GM23338 (cell line): ENCODE results near the gene PCTP. TPM values are rescaled to one million over a fixed set of nuclear protein-coding genes. Genes with fewer than 3 reads are reported as not detected.

Experiments used
- ATAC-seq: fragments of 200-7000 bp; cut with Tn5 transposase; 3 replicates; pipeline ENCODE4 v1.9.1; 2020
- DNase-seq: peaks from one replicate; pipeline ENCODE4 v3.0.0-alpha.2; 2015; ENCODE audit warnings: low spot score
- H2AFZ ChIP-seq: fragments of 200-600 bp; sonication (generic); 2 replicates; pipeline ENCODE4 v1.8.0; 2016; ENCODE audit warnings: antibody characterized with exemption, mild to moderate bottlenecking, moderate library complexity
- H3F3A ChIP-seq: fragments of 200-600 bp; sonication (generic); replicated peaks from 2 replicates; pipeline ENCODE4 v1.8.0; 2017; ENCODE audit warnings: antibody characterized with exemption, mixed run types, low read depth
- H3K27ac ChIP-seq: fragments of 200-600 bp; sonication (generic); 2 replicates; pipeline ENCODE4 v1.6.1; 2016; ENCODE audit warnings: low read depth
- H3K27me3 ChIP-seq: fragments of 200-600 bp; sonication (generic); 2 replicates; pipeline ENCODE4 v1.8.0; 2016; ENCODE audit warnings: mild to moderate bottlenecking, mixed run types, moderate library complexity; ENCODE audit not compliant: insufficient read depth
- H3K36me3 ChIP-seq: fragments of 200-600 bp; sonication (generic); 2 replicates; pipeline ENCODE4 v1.8.0; 2016; ENCODE audit warnings: mild to moderate bottlenecking; ENCODE audit not compliant: insufficient read depth
- H3K4me1 ChIP-seq: fragments of 200-600 bp; sonication (generic); 2 replicates; pipeline ENCODE4 v1.8.0; 2016; ENCODE audit warnings: mild to moderate bottlenecking, moderate library complexity; ENCODE audit not compliant: insufficient read depth
- H3K4me2 ChIP-seq: fragments of 200-600 bp; sonication (generic); 2 replicates; pipeline ENCODE4 v1.7.1; 2017; ENCODE audit warnings: mixed run types
- H3K4me3 ChIP-seq: fragments of 200-600 bp; sonication (generic); 2 replicates; pipeline ENCODE4 v1.6.1; 2016; ENCODE audit warnings: mixed run types
- H3K79me2 ChIP-seq: fragments of 200-600 bp; sonication (generic); replicated peaks from 2 replicates; pipeline ENCODE4 v1.8.0; 2017; ENCODE audit warnings: mild to moderate bottlenecking; ENCODE audit not compliant: insufficient read depth
- H3K9me2 ChIP-seq: fragments of 200-600 bp; sonication (generic); 2 replicates; pipeline ENCODE4 v1.8.0; 2017; ENCODE audit not compliant: insufficient read depth
- H4K20me1 ChIP-seq: fragments of 200-600 bp; sonication (generic); replicated peaks from 2 replicates; pipeline ENCODE4 v1.8.0; 2017; ENCODE audit warnings: mild to moderate bottlenecking; ENCODE audit not compliant: insufficient read depth
- H3K27ac Mint-ChIP-seq: 2 replicates; pipeline ENCODE4 v1.8.0; 2020; ENCODE audit warnings: inconsistent platforms, mild to moderate bottlenecking, moderate library complexity, mixed read lengths
- H3K27me3 Mint-ChIP-seq: 3 replicates; pipeline ENCODE4 v1.8.0; 2022; ENCODE audit warnings: low read depth, mild to moderate bottlenecking, moderate library complexity, mixed read lengths, inconsistent platforms; ENCODE audit not compliant: insufficient read depth, poor library complexity
- H3K36me3 Mint-ChIP-seq: 3 replicates; pipeline ENCODE4 v1.8.0; 2021; ENCODE audit warnings: low read depth, mild to moderate bottlenecking, inconsistent platforms, moderate library complexity, mixed read lengths
- H3K4me1 Mint-ChIP-seq: 3 replicates; pipeline ENCODE4 v1.8.0; 2020; ENCODE audit warnings: mild to moderate bottlenecking, inconsistent platforms, mixed read lengths
- H3K4me3 Mint-ChIP-seq: 3 replicates; pipeline ENCODE4 v1.8.0; 2021; ENCODE audit warnings: moderate library complexity, mild to moderate bottlenecking, inconsistent platforms, mixed read lengths
- H3K9me3 Mint-ChIP-seq: 3 replicates; pipeline ENCODE4 v1.8.0; 2020; ENCODE audit warnings: moderate library complexity, mild to moderate bottlenecking, inconsistent platforms, mixed read lengths
- CTCF ChIP-seq, 2 experiments: fragments of 200-600 bp in 1 of 2; sonication (generic) in 1 of 2; conservative IDR thresholded peaks; 2 replicates each; pipeline versions ENCODE4 v1.5.1 to v1.6.1; 2016 to 2017; ENCODE audit warnings: antibody characterized with exemption in 2 of 2, low read depth in 2 of 2, mild to moderate bottlenecking in 2 of 2, moderate library complexity in 1 of 2
- NANOG ChIP-seq: IDR thresholded peaks from 2 replicates; pipeline ENCODE4 v1.6.1; 2016; ENCODE audit warnings: antibody characterized with exemption, borderline replicate concordance
- POLR2AphosphoS5 ChIP-seq: IDR thresholded peaks from 2 replicates; pipeline ENCODE4 v1.6.1; 2016; ENCODE audit warnings: antibody characterized with exemption, low read depth
- ZNF462 ChIP-seq: fragments of 250-450 bp; sonication (Bioruptor Pico); IDR thresholded peaks from 2 replicates; pipeline ENCODE4 v1.5.0; 2020; ENCODE audit warnings: mild to moderate bottlenecking, moderate library complexity
- polyA plus RNA-seq: library from polyadenylated mRNA; unstranded; fragments of >200 nt; fragmentation: Nextera tagmentation; extraction: Ambion mirVana; gene quantifications from 2 replicates; pipeline ENCODE4 v1.2.1, GENCODE V29; 2016
- total RNA-seq: library from RNA; depleted of rRNA; stranded (reverse); fragments of >200 nt; shearing (Covaris generic); gene quantifications from 2 replicates; pipeline ENCODE4 v1.2.3, GENCODE V29; 2014

PCTP gene
- total and polyA plus RNA-seq, 2 experiments from 2014 or later = 6.4 to 12.3 TPM

GRCh38 chr17:55770196-55770870 lies 19.5 kb downstream of the PCTP start:
- Mint-ChIP-seq H3K36me3 (peaks cover 7% of the 10 kb centered on the region; the same call in 2 of the 3 replicates), H3K4me3 (no peak overlapping the region), H3K9me3 (no peaks in the 10 kb centered on the region), H3K27ac (no peak overlapping the region), H3K27me3 (peaks cover 6% of the 10 kb centered on the region), H3K4me1 (no peaks in the 10 kb centered on the region)
- peak; percentile 76 for DNase-seq
- Histone ChIP-seq H3K9me2 (no peaks in the 10 kb centered on the region), H3K79me2 (0 out of 2 replicates have a peak, but pooled peaks cover 3% of the 10 kb centered on the region), H3K4me2 (no peak overlapping the region), H3K27ac (no peak overlapping the region), H3K4me1 (no peaks in the 10 kb centered on the region), H3K4me3 (no peak overlapping the region), H3K36me3 (no peaks in the 10 kb centered on the region), H2AFZ (no peak overlapping the region), H4K20me1 (no peaks in the 10 kb centered on the region), H3K27me3 (no peaks in the 10 kb centered on the region), H3F3A (no peaks in the 10 kb centered on the region)
- ATAC-seq = peak; percentile 71
- TF ChIP-seq CTCF (conservative IDR thresholded peaks at IDR 0.05; ENCODE audit: low read depth in 2 of 2) = peak; percentile 56 to 71
- TF ChIP-seq POLR2AphosphoS5 = no peak
- no peak for TF ChIP-seq NANOG

- Histone ChIP-seq H3K27me3 (no peaks in the 10 kb centered on the region), H4K20me1 (no peaks in the 10 kb centered on the region), H3K79me2 (no peaks in the 10 kb centered on the region), H3K27ac (no peak overlapping the region), H3F3A (no peaks in the 10 kb centered on the region), H3K36me3 (peaks cover 4% of the 10 kb centered on the region; the same call in 1 of the 2 replicates), H3K4me2 (no peak overlapping the region), H3K4me1 (no peaks in the 10 kb centered on the region), H3K9me2 (no peaks in the 10 kb centered on the region), H2AFZ (no peak overlapping the region), H3K4me3 (no peak overlapping the region)
- peaks cover 6% of the 10 kb centered on the region for H3K27me3 Mint-ChIP-seq
- H3K36me3 Mint-ChIP-seq = peaks cover 11% of the 10 kb centered on the region; the same call in 2 of the 3 replicates
- ATAC-seq (no peak), DNase-seq (no peak)
- H3K4me3 Mint-ChIP-seq = no peak overlapping the region
- no peaks in the 10 kb centered on the region for H3K9me3 Mint-ChIP-seq
- no peaks in the 10 kb centered on the region for H3K4me1 Mint-ChIP-seq
- no peak for TF ChIP-seq ZNF462
- TF ChIP-seq CTCF (conservative IDR thresholded peaks at IDR 0.05; ENCODE audit: low read depth in 2 of 2) = peak; percentile 52 to 53
- H3K27ac Mint-ChIP-seq = no peak overlapping the region
Measured at GRCh38 chr17:55772086-55772485, 21.2 kb downstream of the PCTP start.
